Aorta (tissue), 4 donors: ENCODE data around the gene KLB. TPM values are rescaled to one million over a fixed set of nuclear protein-coding genes. Genes with fewer than 3 reads are reported as not detected.

Experiments used
- microRNA-seq, 2 donors: library from miRNA; unstranded; fragments of <30 nt; microRNA quantifications; one replicate each; pipeline ENCODE4 v1.2.0, GENCODE V29; 2020
- polyA plus RNA-seq, 2 donors: library from polyadenylated mRNA; stranded (reverse); fragments of 200-250 nt; gene quantifications; one replicate each; pipeline ENCODE4 v1.2.3, GENCODE V29; 2013
- total RNA-seq, 2 donors: library from RNA; stranded (reverse); fragmentation: NEBNext Ultra II Directional; extraction: Animal tissue kit (Norgen Biotek cat#: 25700); gene quantifications; one replicate each; pipeline ENCODE4 v1.2.1, GENCODE V29; 2021
- donor health status: healthy with polysubstance abuse.
- donor health status: Bipolar disorder and iron deficiency.
- donor health status: DM: no; HTN: no; CAD: no.
- donor health status: DM: yes; HTN: yes; CAD: no.

KLB gene
- total and polyA plus RNA-seq, 4 donors = 0.13 TPM; not detected in 3

Small RNAs within 50 kb of the gene (microRNA-seq; reads per million reads assigned to microRNA genes)
- 0 reads per million in 2 donors for gene MIR5591

Other genes starting within 250 kb of the KLB start
- 10 to 100 TPM; 40.9 to 63.4 TPM for gene WDR19, start 224.4 kb upstream of the KLB start, total RNA-seq
- gene WDR19, start 224.4 kb upstream of the KLB start, polyA plus RNA-seq = 10 to 100 TPM; 24.0 to 86.9 TPM
- 10 to 100 TPM; 36.3 to 58.3 TPM for gene RFC1, start 40.6 kb upstream of the KLB start, total RNA-seq
- gene RFC1, start 40.6 kb upstream of the KLB start, polyA plus RNA-seq = 10 to 100 TPM; 13.0 to 14.1 TPM
- gene RPL9, start 52.0 kb downstream of the KLB start, total RNA-seq = 1,000 to 10,000 TPM; 1,118 to 1,464 TPM
- 1,000 to 10,000 TPM; 2,360 to 6,864 TPM for gene RPL9, start 52.0 kb downstream of the KLB start, polyA plus RNA-seq
- 10 to 100 TPM in 1 of 2 donors, 1 to 10 TPM in 1; 5.9 to 12.6 TPM for gene LIAS, start 52.1 kb downstream of the KLB start, total RNA-seq
- gene LIAS, start 52.1 kb downstream of the KLB start, polyA plus RNA-seq = 10 to 100 TPM in 1 of 2 donors, 1 to 10 TPM in 1; 5.4 to 18.4 TPM
- 100 to 1,000 TPM in 1 of 2 donors, 10 to 100 TPM in 1; 83.3 to 116 TPM for gene UGDH, start 120.5 kb downstream of the KLB start, total RNA-seq
- gene UGDH, start 120.5 kb downstream of the KLB start, polyA plus RNA-seq = 10 to 100 TPM; 16.8 to 25.2 TPM
- 10 to 100 TPM; 68.5 to 72.1 TPM for gene SMIM14, start 231.9 kb downstream of the KLB start, total RNA-seq
- 10 to 100 TPM; 28.5 to 44.1 TPM for gene SMIM14, start 231.9 kb downstream of the KLB start, polyA plus RNA-seq